ENCODE measurements around the gene ADGRF3.
"Not testable (repeated sequence)": the region's sequence is repeated elsewhere in the genome, so short reads cannot be mapped to it uniquely, and the experiment has no call there.

Gene ADGRF3

GRCh38 chr2:26269571-26270158 is 76.9 kb downstream of the ADGRF3 start:
- no peak overlapping the region for H3K4me3 ChIP-seq (ENCODE audit: insufficient read depth, low read depth, low read length, poor library complexity, severe bottlenecking)
- no peak for DNase-seq
- no peaks in the 10 kb centered on the region for H3K9me3 ChIP-seq (ENCODE audit: control insufficient read depth, low read length)
- peaks cover 10% of the 10 kb centered on the region for H3K36me3 ChIP-seq (ENCODE audit: control insufficient read depth, insufficient read depth, low read length)
- H3K27me3 ChIP-seq (replicated peaks; ENCODE audit: control insufficient read depth, insufficient read depth, low read length, poor library complexity, severe bottlenecking), result no peaks in the 10 kb centered on the region
- H3K27ac ChIP-seq (ENCODE audit: insufficient read depth, low read length, poor library complexity, severe bottlenecking), result no peak overlapping the region
- H3K4me1 ChIP-seq (ENCODE audit: control insufficient read depth, insufficient read depth, low read length, poor library complexity, severe bottlenecking), result no peaks in the 10 kb centered on the region

- H3K27me3 ChIP-seq (replicated peaks; ENCODE audit: control insufficient read depth, insufficient read depth, low read length, poor library complexity, severe bottlenecking); H3K4me1 ChIP-seq (ENCODE audit: control insufficient read depth, insufficient read depth, low read length, poor library complexity, severe bottlenecking); H3K4me3 ChIP-seq (ENCODE audit: insufficient read depth, low read depth, low read length, poor library complexity, severe bottlenecking); H3K27ac ChIP-seq (ENCODE audit: insufficient read depth, low read length, poor library complexity, severe bottlenecking); H3K9me3 ChIP-seq (ENCODE audit: control insufficient read depth, low read length); DNase-seq: not testable (repeated sequence)
- H3K36me3 ChIP-seq (ENCODE audit: control insufficient read depth, insufficient read depth, low read length), result peaks cover 10% of the 10 kb centered on the region
Observed at GRCh38 chr2:26268670-26269385, 77.8 kb downstream of the ADGRF3 start.

- Histone ChIP-seq H3K4me1 (ENCODE audit: control insufficient read depth, insufficient read depth, low read length, poor library complexity, severe bottlenecking) (no peaks in the 10 kb centered on the region), H3K27me3 (replicated peaks; ENCODE audit: control insufficient read depth, insufficient read depth, low read length, poor library complexity, severe bottlenecking) (no peaks in the 10 kb centered on the region), H3K4me3 (ENCODE audit: insufficient read depth, low read depth, low read length, poor library complexity, severe bottlenecking) (no peak overlapping the region), H3K9me3 (ENCODE audit: control insufficient read depth, low read length) (no peaks in the 10 kb centered on the region), H3K27ac (ENCODE audit: insufficient read depth, low read length, poor library complexity, severe bottlenecking) (no peak overlapping the region), H3K36me3 (ENCODE audit: control insufficient read depth, insufficient read depth, low read length) (peaks cover 6% of the 10 kb centered on the region)
- no peak for DNase-seq
Observed at GRCh38 chr2:26268213-26268612, 78.4 kb downstream of the ADGRF3 start.

- not testable (repeated sequence) for H3K9me3 ChIP-seq (ENCODE audit: control insufficient read depth, low read length); H3K4me3 ChIP-seq (ENCODE audit: insufficient read depth, low read depth, low read length, poor library complexity, severe bottlenecking); DNase-seq; H3K4me1 ChIP-seq (ENCODE audit: control insufficient read depth, insufficient read depth, low read length, poor library complexity, severe bottlenecking); H3K27me3 ChIP-seq (replicated peaks; ENCODE audit: control insufficient read depth, insufficient read depth, low read length, poor library complexity, severe bottlenecking); H3K27ac ChIP-seq (ENCODE audit: insufficient read depth, low read length, poor library complexity, severe bottlenecking)
- H3K36me3 ChIP-seq (ENCODE audit: control insufficient read depth, insufficient read depth, low read length), result peaks cover 35% of the 10 kb centered on the region
Observed at GRCh38 chr2:26258836-26259235, 87.8 kb downstream of the ADGRF3 start.

Data from effector memory CD4-positive, alpha-beta T cell (primary cell).